NCI-H1092 (cell line): ENCODE data around the gene TNNI2.
"Not testable (repeated sequence)": the region's sequence is repeated elsewhere in the genome, so short reads cannot be mapped to it uniquely, and the experiment has no call there.

ENCODE experiments used
- DNase-seq: peaks from one replicate; lab custom pipeline; 2025; lab: John Stamatoyannopoulos, UW

TNNI2 gene

DNA sequence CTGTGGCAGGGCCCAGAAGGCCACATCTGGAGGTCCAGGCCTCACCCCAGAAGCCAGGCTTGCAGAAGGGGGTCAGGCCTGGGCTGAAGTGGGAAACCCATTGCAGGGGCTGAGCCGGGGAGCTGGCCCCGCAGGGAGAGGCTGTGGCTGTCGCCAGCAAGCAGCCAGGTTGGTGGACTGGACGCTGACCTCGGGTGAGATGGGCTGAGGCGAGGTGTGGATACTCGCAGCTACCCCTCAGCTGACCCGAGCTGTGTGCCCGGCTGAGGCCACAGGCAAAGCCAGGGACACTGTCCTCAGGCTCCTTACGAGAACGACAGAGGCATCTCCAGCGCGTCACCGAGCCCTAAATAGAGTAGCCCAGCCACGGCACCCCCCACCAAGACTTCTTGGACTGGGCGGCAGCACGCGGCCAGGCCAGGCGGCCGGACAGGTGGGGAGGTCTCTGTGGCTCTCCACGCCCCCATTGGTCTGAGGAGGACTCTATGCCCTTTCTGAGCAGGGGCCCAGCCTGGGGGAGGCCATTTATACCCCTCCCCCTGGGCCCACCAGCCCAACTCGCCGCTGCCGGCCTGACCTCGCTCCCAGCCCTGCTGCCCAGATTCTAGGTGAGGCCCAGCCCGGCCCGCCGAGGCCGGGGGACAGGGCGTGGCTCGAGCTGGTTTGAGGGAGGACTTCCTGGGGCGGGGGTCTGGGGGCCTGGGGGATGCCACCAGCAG is at the start of gene TNNI2:
Gene TNNI2 (plus strand): TSS at position 556 of the 719 bp plus-strand sequence. CDS start 716 bp downstream, outside the sequence.
- no peak for DNase-seq

DNA sequence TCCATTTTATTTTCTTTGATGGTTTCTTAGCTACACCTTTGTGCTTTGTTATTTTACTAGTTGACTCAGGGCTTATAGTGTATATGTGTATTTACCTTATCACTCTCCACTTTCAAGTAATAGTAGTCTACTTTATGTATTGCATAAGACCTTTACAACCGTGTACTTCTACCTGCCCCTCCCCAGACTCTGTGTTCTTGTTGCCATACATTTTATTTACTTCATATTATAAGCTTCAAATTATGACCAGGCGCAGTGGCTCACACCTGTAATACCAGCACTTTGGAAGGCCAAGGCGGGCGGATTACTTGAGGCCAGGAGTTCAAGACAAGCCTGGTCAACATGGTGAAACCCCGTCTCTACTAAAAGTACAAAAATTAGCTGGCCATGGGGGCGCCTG is 46.9 kb upstream of the TNNI2 start:
- DNase-seq: no peak

DNA sequence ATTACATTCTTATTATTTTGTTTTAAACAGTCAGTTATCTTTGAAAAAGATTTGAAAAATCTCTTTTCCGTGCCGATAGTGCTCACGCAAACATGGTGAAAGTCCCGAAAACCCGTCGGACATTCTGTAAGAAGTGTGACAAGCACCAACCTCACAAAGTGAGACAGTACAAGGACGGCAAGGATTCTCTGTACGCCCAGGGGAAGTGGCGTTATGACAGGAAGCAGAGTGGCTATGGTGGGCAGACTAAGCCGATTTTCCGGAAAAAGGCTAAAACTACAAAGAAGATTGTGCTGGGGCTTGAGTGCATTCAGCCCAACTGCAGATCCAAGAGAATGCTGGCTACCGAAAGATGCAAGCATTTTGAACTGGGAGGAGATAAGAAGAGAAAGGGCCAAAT is 46.3 kb upstream of the TNNI2 start:
- no peak for DNase-seq

DNA sequence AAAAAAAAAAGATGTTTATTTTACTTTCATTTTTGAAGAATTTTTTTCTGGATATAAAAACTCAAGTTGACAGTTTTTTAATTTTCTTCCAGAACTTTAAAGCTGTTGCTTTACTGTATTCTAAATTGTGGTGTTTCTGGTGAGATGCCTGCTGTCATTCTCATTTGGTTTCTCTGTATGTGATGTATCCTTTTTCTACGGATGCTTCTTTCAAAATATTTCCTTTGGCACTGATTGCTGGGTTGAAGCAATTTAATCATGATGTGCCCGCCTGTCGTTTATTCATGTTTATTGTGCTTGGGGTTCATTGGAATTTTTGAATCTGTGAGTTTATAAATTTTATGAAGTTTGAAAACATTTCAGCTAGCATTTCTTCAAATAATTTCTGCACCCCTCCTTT is 45.7 kb upstream of the TNNI2 start:
- no peak for DNase-seq

DNA sequence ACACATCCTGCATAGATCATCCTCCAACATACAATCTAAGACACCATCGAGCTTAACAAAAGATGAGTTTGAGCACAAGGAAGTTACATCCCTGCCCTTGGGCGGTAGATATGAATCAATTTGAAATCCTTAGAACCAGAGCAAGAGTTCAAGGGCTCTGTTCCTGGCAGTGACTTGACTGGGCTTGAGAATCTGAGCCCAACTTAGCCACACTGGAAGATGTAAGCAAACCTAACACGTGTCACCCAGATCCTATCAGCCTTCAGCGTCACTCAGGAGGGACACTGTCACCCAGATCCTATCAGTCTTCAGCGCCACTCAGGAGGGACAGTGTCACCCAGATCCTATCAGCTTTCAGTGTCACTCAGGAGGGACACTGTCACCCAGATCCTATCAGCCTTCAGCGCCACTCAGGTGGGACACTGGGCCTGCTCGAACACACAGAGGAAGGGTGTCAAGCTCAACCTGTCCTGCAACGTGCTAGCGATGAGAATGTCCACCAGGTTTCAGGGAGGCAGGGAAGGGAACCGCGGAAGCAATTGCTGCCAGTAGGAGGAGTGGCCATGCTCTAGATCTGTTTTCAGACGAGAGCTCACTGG is 42.3 kb upstream of the TNNI2 start:
- no peak for DNase-seq

- DNase-seq: no peak
These were observed 41.2 kb upstream of the TNNI2 start for GRCh38 chr11:1797391-1798125.

DNA sequence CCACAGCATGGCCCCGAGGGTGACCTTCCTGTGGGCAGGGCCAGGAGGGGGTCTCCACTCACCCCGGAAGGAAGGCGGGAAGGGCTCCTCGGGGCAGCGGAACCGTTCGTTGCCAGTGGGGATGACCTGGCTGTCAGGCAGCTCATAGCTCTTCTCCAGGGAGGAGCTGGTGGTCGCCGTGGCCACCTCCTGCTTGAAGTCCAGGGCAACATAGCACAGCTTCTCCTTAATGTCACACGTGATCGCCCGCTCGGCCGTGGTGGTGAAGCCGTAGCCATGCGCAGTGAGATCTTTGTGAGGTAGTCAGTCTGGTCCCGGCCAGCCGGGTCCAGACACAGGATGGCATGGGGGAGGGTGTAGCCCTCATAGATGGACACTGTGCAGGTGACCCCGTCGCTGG is 35.5 kb upstream of the TNNI2 start:
- DNase-seq: no peak

DNA sequence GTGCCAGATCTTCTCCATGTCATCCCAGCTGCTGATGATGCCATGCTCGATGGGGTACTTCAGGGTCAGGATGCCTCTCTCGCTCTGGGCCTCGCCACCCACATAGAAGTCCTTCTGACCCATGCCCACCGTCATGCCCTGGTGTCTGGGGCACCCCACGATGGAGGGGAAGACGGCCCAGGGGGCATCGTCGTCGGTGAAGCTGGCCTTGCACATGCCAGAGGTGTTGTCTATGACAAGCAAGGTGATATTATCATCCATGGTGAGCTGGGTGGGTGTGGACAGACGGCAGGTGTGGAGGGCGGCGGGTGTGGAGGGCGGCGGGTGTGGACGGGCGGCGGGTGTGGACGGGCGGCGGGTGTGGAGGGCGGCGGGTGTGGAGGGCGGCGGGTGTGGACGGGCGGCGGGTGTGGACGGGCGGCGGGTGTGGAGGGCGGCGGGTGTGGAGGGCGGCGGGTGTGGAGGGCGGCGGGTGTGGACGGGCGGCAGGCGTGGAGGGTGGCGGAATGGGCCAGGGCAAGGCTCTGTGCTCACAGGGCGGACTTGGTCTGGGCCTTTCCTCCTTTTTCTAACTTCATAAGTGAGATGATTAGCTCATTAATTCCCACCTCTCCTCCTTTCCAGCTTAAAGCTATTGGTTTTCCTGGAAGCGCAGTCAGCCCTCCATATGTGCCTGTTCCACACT is 34.8 kb upstream of the TNNI2 start:
- DNase-seq: not testable (repeated sequence)

GRCh38 chr11:1805525-1805924 is 33.3 kb upstream of the TNNI2 start:
- no peak for DNase-seq

GRCh38 chr11:1807264-1807995 is 31.4 kb upstream of the TNNI2 start:
- DNase-seq: no peak

GRCh38 chr11:1810761-1811160 is 28.0 kb upstream of the TNNI2 start:
- no peak for DNase-seq

DNA sequence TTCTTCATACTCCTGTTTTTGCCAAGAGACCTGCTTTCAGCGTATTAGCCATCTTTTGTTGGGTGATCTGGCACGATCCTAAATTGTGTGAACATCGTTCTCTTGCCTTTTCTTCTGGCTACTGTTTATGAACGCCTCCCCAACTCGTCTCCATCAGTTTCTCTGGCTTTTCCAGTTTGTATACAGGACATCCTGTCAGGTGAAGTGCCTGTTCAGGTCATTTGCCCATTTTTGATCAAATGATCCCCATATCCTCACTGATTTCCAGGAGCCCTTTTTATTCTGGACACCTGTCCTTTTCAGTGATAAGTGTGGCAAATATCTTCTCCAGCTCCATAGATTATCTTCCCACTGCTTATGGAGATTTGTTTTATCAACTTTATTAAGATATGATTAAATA is 26.5 kb upstream of the TNNI2 start:
- DNase-seq: no peak

GRCh38 chr11:1812801-1813200 is 26.0 kb upstream of the TNNI2 start:
- no peak for DNase-seq

DNA sequence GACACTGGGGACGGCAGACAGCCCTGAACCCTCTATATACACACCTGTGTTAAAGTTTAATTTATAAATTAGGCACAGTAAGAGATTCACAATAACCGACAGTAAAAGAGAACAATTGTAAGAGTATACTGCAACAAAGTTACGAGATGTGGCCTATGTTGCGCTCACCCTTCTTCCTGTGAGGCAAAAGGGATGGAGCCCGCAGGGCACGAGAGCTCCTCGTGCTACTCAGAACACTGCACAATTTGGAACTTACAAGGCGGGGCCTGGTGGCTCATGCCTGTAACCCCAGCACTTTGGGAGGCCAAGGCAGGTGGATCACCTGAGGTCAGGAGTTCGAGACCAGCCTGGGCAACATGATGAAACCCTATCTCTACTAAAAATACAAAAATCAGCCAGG is 25.4 kb upstream of the TNNI2 start:
- DNase-seq: not testable (repeated sequence)

DNA sequence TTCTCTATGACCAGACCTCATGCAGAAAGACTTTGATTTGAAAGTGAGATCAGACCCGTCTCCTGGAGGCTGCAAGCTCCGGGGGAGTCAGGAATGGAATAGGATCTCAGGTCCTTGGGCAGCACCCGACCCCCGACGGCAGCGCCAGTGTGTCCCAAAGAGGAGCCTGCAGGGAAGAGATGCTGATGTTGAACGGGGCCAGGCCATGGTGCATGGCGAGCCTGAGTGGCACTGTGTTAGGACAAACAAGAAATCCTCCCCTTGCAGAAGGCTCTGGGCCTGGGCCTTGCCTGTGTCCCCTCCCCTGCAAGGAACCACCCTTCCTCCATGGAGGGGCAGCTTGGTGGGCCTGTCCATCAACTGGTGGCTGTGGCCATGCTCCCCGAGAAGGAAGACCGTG is 24.1 kb upstream of the TNNI2 start:
- DNase-seq: no peak

DNA sequence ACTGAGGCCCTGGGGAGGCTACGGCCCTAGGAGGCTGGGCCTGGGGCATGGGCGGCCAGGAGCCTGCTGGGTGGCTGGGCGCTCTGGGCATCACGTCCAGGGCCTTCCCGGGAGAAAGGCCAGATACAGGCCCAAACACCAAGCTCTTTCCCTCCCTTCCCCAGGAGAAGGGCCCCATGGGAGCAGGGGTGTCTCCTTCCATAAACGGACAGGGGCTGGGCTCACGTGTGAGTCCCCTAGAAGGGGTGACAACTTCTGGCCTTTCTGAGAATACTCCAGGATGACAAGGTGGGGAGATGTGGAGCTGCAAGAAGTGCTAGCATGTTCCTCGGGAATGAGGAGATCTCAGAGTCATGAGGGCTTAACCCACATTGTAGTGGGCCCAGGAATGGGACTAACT is 23.5 kb upstream of the TNNI2 start:
- no peak for DNase-seq

GRCh38 chr11:1815751-1816150 is 23.0 kb upstream of the TNNI2 start:
- no peak for DNase-seq

DNA sequence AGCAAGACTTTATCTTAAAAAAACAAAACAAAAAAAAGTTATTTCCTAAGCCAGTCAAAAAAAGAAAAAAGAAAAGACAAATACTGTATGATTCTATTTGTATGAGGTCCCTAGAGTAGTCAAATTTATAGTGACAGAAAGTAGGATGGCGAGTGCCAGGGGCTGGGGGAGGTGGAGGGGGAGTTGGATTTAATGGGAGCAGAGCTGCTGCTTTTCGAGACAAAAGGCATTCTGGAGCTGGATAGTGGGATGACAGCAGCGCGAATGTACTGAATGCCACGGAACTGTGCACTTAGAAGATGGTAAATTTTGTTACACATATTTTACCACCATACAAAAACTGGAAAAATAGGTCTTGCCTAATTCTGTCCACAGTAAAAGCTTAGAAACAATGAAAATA is 21.8 kb upstream of the TNNI2 start:
- no peak for DNase-seq

GRCh38 chr11:1817511-1817910 is 21.3 kb upstream of the TNNI2 start:
- no peak for DNase-seq

GRCh38 chr11:1819074-1819473 is 19.7 kb upstream of the TNNI2 start:
- DNase-seq: no peak

- DNase-seq: no peak
These were observed 18.1 kb upstream of the TNNI2 start for GRCh38 chr11:1820463-1821325.
